HG02840 (cell line): ENCODE results near the gene GRIK4.

Experiments used
- ATAC-seq: cut with Tn5 transposase; IDR thresholded peaks from one replicate; pipeline ENCODE4 v1.9.1; 2021; ENCODE audit warnings: mild to moderate bottlenecking, moderate library complexity, moderate number of reproducible peaks; ENCODE audit not compliant: unreplicated experiment, low FRiP score

Gene GRIK4

DNA sequence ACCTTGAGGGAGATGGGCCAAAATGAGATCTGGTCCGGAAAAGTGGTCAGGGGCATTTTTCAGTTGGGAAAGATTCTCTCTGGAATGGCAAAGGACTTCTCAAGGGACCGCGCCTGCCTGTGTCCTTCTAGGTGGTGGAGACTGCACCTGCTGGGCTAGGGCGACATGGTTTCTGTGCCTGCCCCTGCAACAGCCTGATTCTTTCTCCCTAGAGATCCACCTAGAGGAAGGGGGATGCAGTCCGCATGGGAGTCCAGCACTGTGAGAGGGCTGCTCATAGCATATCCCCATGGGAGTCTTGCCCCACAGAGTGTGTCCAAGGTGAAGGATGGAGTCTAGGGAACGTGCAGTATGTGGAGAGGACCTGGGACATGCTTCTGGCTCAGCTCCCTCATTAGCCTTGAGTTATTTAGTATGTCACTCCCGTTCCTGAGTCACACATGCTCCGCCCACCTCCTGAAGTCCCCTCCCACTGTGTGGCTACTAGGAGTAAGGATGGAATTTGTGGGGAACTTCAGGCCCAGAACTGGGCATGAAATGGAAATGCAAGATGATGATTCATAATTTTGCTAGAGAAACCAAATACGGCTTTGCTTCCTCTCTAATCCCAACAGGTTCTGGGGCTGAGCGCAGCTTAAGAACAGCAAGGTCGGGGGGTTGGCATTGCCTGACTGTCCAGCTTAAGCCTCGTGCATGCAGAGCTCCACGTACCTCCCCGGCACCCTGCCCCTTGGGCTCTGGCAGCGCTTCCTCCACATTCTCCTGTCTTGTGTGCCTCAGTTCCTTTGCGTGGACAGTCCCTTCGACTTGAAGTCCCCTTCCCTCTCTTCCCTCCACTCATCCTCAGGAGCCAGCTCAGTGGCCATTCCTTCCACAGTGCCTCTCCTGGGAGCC is 35.0 kb downstream of the GRIK4 start:
- ATAC-seq, result no peak

DNA sequence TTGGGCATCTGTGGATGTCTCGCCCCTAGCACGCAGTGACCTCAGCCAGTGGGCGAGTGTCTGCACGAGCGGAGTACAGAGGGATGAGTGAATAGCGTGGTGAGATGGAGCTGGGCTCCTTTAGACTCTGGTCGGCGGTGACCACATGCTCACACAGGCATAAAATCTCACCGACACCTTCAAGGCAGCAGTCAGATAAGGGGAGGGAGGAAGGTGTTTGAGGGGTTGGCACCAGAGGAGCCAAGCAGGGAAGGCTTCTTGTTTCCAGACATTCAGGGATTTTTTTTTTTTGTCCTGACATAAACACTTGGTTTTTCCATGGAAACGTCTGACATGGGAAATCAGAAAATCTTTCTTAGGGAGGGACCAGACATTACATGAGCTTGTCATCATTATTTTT is 35.8 kb downstream of the GRIK4 start:
- no peak for ATAC-seq

DNA sequence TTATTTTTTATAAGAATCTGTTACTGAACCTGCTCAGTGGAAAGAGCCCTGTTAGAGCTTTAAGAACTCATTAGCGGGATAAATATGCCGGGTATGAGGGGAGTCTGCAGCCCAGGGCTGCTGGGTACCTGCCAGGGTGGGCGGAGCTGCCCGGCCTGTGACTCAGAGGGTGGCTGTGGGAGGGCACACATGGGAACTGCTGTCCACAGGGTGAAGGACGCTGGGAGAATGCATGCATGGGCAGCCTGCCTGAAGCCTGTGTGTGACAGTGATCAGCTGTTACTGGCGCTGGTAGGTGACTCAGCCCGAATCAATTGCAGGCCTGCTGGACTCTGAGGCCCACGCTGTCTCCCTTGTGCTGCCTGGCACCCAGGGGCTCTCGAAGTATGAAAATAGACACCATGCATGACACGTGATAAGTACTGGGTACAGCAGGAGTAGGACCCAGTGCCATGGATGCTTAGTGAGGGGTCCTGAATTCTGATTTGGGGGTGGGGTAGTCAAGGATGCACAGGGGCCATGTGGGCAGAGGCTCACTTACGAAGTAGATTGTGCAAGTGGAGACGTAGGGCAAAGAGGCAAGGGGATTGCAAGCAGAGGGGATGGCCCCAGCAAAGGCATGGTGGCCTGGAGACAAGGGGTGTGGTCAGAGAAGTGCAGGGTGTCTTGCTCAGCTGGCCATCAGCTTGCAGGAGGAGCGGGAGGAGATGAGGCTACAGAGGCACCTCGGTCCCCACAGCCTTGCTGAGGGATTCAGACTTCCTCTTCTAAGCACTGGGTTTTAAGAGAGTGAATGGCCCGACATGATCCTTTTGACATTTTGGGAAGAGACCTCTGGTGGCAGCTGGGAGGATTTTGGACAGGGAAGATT is 36.5 kb downstream of the GRIK4 start:
- no peak for ATAC-seq

- no peak for ATAC-seq
Measured at GRCh38 chr11:120548682-120549209, 37.2 kb downstream of the GRIK4 start.

- ATAC-seq, result no peak
Measured at GRCh38 chr11:120549346-120549745, 37.8 kb downstream of the GRIK4 start.

DNA sequence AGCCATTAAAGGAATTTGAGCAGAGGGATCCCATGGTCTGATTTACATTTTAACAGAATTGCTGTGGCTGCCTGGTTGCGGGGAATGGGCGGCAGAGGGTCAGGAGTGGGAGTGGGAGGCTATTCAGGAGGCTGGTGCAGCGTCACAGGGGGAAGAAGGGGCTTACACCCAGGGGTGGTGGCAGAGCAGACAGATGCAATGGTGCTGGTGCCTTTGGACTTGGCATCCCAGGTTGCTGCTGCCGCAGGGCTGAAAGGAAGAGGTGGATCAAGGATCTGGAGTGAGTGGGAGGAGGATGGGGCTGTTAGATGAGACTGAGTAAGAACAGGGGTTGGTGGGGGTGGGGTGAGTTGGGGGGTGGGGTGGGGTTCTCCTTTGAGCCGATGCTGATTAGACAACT is 38.5 kb downstream of the GRIK4 start:
- no peak for ATAC-seq

DNA sequence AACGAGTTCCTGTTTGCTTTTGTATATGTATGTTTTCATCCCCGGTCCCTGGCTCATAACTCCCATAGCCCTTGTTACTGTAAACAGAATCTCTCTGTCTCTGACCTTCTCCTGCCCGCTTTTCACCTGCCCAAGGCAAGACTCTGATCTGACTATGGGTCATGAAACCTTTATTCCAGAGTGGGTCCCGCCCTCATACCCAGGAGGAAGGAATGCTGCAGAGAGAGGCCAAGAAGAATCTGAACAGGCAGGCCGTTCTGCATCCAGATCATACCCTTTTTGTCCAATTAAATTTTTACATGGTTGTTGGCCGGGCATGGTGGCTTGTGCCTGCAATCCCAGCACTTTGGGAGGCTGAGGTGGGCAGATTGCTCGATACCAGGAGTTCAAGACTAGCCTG is 39.6 kb downstream of the GRIK4 start:
- ATAC-seq, result no peak

GRCh38 chr11:120554766-120555432 is 43.4 kb downstream of the GRIK4 start:
- no peak for ATAC-seq

DNA sequence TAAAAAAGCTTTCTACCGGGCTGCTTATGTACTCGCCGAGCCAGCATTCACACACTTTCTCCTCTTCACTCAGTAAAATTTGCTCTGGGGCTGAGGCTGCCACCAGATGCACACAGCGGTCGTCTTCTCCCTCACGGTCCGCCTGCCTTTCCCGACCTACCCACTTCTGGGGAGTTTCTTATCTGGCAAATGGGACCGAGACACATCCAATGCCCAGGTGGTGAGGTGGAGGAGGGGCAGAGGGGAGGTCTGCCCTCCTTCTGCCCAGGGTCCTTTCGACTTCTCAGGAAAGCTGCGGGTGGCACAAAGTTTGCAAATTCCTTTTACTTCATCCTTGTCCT is 43.9 kb downstream of the GRIK4 start:
- ATAC-seq, result no peak

DNA sequence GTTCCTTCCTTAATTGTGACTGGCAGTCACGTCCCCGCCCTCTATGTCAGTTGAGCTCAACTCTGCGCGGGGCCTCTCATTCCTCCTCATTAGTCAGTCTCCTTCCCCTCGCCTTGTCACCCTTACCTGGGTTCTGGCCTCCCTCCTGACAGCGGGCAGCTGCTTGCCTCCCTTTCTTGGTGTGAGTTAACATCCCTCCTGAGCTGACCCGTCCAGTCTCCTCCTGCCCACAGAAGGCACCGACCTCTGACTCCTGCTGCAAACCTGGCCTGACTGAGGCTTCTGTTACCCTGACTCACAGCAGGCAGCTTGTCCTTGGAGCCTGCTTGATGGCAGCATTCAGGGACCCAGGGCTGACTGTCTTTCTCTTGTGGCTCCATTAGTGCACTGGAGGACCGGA is 45.2 kb downstream of the GRIK4 start:
- ATAC-seq, result no peak

GRCh38 chr11:120558744-120559431 is 47.3 kb downstream of the GRIK4 start:
- no peak for ATAC-seq

DNA sequence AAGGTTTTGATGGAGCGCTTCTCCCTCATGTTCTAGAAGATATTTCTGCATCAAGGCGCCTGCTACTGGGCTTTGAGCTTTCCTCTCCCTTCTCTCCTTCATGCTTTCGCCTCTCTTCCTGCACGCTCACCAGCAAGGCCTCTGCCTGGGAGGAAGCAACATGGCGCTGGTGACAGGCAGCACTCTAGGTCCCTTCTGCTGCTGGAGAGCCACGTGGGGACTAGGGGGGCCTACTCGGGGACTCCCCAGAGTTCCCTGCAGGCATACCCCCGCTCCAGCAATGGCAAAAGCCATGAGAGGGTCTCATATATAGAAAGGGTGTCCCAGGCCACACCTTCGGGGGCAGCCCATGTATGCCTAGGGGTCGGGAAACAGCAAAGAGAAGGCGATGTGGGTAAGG is 49.7 kb downstream of the GRIK4 start:
- ATAC-seq, result no peak

DNA sequence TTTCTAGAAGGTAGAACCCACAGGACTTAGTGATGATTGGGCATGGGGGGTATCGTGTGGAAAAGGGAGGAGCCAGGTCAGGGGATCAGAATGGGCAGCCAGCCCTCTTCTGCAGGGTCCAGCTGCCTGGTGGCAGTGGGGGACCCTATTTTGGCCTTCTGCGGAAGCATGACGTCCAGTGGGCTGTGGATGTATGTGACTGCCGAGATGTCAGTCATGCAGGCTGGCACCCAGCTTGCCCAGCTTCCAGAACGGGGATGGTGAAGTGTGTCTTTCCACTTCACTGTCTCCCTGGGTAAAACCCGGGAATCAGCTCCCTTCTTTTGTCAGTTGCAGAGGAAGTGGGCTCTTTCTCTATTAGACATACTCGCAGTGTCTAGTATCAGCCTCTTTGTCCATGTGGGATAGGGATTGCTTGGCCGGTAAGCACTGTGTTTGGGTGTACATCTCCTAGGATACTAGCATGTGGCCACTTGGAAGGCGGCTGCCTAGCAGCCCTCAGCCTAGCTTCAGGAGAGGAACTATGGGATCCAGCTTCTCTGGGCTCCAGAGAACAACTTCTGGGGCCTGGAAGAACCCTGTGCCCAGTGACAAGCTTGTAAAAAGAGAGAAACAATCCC is 51.4 kb downstream of the GRIK4 start:
- ATAC-seq, result no peak

DNA sequence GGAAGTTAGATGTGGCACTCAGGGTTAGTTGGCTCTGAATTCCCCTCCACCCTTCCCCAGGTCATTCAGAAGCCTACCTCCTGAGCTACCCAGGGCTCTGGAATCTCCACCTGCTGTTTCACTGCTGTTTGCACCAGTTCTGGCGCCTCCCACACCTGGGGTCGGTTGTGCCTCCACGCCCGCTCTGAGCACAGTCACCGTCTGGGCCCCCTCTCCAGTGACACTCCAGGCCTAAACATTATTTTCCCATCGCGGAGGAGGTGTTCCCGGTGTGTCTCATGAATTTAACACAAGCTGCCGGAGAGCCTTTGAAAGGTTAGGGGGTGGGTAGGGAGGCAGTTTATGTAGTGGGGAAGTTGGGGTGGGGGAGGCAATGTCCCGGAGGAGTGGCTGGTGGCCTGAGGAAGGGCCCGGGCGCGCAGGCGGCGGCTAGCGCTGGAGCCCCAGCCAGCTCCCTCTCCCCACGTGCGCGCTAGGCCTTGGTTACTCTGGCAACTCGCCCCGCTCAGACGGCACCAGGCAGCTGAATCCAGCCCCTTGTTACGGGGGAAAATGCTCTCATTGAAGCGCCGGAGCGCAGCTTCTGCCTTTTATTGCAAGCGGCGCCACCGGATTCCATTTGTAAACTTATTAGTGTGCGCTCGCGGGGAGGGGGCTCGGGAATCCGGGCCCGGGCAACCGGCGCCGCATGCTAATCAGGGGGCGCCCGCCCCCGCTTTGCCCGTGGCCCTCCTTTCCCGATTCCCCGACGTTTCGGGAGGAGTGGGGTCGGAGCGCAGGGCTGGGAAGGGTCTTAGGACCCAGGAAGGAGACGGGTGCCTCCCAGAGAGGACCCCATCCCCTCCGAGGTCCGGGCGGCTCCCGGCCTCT is 52.4 kb downstream of the GRIK4 start:
- ATAC-seq, result no peak

- no peak for ATAC-seq
Measured at GRCh38 chr11:120564573-120565311, 53.2 kb downstream of the GRIK4 start.

GRCh38 chr11:120565466-120566155 is 54.1 kb downstream of the GRIK4 start:
- no peak for ATAC-seq

DNA sequence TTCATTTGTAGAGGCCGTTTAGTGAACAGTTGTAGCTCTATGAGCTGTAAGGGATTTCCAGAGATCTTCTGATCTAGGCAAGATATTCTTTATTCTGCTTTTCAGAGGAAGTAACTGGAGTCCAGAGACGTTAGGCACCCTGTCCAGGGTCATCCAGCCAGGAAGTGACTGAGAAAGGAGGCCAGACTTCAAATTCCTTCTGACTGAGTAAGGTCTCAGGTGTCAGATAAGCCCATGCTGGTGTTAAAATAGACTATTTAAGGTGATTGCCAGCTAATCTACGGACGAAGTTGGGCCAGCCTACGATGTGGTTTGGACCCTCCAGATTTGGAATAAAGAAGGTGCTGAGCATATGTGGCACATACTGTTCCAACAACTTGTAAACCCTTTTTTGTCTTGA is 54.6 kb downstream of the GRIK4 start:
- ATAC-seq, result no peak
